Trophoblast cell (in vitro differentiated cells and primary cell): ENCODE measurements around the gene PDCD1LG2.

Source experiments
- DNase-seq, 2 donors: peaks; one replicate each; pipeline ENCODE4 v3.0.0-alpha.2; 2016
- H2AFZ ChIP-seq: 2 replicates; pipeline ENCODE4 v1.6.1; 2013; ENCODE audit warnings: low read length, moderate library complexity, mild to moderate bottlenecking; ENCODE audit not compliant: insufficient read depth, poor library complexity
- H2AK5ac ChIP-seq: 2 replicates; pipeline ENCODE4 v1.6.1; 2013; ENCODE audit warnings: mild to moderate bottlenecking, low read length
- H2BK120ac ChIP-seq: 2 replicates; pipeline ENCODE4 v1.6.1; 2013; ENCODE audit warnings: low read length, mild to moderate bottlenecking, moderate library complexity; ENCODE audit not compliant: insufficient read depth, poor library complexity
- H2BK12ac ChIP-seq: 2 replicates; pipeline ENCODE4 v1.6.1; 2013; ENCODE audit warnings: mild to moderate bottlenecking, low read length, moderate library complexity
- H2BK5ac ChIP-seq: 2 replicates; pipeline ENCODE4 v1.6.1; 2013; ENCODE audit warnings: low read length, low read depth, moderate library complexity, mild to moderate bottlenecking; ENCODE audit not compliant: poor library complexity
- H3K14ac ChIP-seq: 2 replicates; pipeline ENCODE4 v1.6.1; 2013; ENCODE audit warnings: mild to moderate bottlenecking, low read length
- H3K18ac ChIP-seq: 2 replicates; pipeline ENCODE4 v1.6.1; 2013; ENCODE audit warnings: mild to moderate bottlenecking, low read length
- H3K23ac ChIP-seq: 2 replicates; pipeline ENCODE4 v1.6.1; 2013; ENCODE audit warnings: low read length
- H3K27ac ChIP-seq: 2 replicates; pipeline ENCODE4 v1.5.1; 2013; ENCODE audit warnings: low read depth, mild to moderate bottlenecking, inconsistent platforms, low read length, moderate library complexity
- H3K27me3 ChIP-seq: 2 replicates; pipeline ENCODE4 v1.6.1; 2013; ENCODE audit warnings: inconsistent platforms, mild to moderate bottlenecking, low read length, moderate library complexity; ENCODE audit not compliant: insufficient read depth
- H3K36me3 ChIP-seq, 2 experiments: 1 replicate in 1 of 2; 2 replicates in 1 of 2; pipeline ENCODE4 v1.6.1; 2013; ENCODE audit warnings: low read length in 2 of 2, mild to moderate bottlenecking in 2 of 2, moderate library complexity in 1 of 2; ENCODE audit not compliant: insufficient read depth in 2 of 2, control insufficient read depth in 1 of 2
- H3K4ac ChIP-seq: 2 replicates; pipeline ENCODE4 v1.6.1; 2013; ENCODE audit warnings: low read depth, mild to moderate bottlenecking, low read length, moderate library complexity
- H3K4me1 ChIP-seq, 2 experiments: 1 replicate in 1 of 2; 2 replicates in 1 of 2; pipeline ENCODE4 v1.6.1; 2013; ENCODE audit warnings: low read length in 2 of 2, mild to moderate bottlenecking in 2 of 2, moderate library complexity in 1 of 2; ENCODE audit not compliant: insufficient read depth in 2 of 2, control insufficient read depth in 1 of 2
- H3K4me2 ChIP-seq: 2 replicates; pipeline ENCODE4 v1.6.1; 2013; ENCODE audit warnings: inconsistent platforms, mild to moderate bottlenecking, low read length, moderate library complexity
- H3K4me3 ChIP-seq: 2 replicates; pipeline ENCODE4 v1.5.1; 2013; ENCODE audit warnings: mild to moderate bottlenecking, low read depth, low read length, inconsistent platforms
- H3K79me1 ChIP-seq: one replicate; pipeline ENCODE4 v1.6.1; 2013; ENCODE audit warnings: low read length
- H3K79me2 ChIP-seq: 2 replicates; pipeline ENCODE4 v1.6.1; 2013; ENCODE audit warnings: low read length, mild to moderate bottlenecking; ENCODE audit not compliant: control insufficient read depth, insufficient read depth, poor library complexity
- H3K9ac ChIP-seq: 2 replicates; pipeline ENCODE4 v1.6.1; 2013; ENCODE audit warnings: mild to moderate bottlenecking, low read length
- H3K9me3 ChIP-seq: 2 replicates; pipeline ENCODE4 v1.6.1; 2013; ENCODE audit warnings: low read depth, mild to moderate bottlenecking, control low read depth, inconsistent platforms, low read length; ENCODE audit not compliant: insufficient read depth
- H4K12ac ChIP-seq: 2 replicates; pipeline ENCODE4 v1.6.1; 2013; ENCODE audit warnings: low read depth, mild to moderate bottlenecking, low read length, moderate library complexity
- H4K8ac ChIP-seq: 2 replicates; pipeline ENCODE4 v1.6.1; 2013; ENCODE audit warnings: low read depth, mild to moderate bottlenecking, low read length, moderate library complexity
- H4K91ac ChIP-seq: one replicate; pipeline ENCODE4 v1.6.1; 2013; ENCODE audit warnings: low read depth, mild to moderate bottlenecking, low read length, moderate library complexity
- WGBS: extraction: QIAGEN DNeasy Blood & Tissue Kit; methylation state at CpG from one replicate; pipeline ENCODE4 v1.1.7; 2013; ENCODE audit warnings: missing lambda C conversion rate; ENCODE audit not compliant: insufficient read length, insufficient coverage; ENCODE audit errors: extremely low coverage; 5-methylcytosine and 5-hydroxymethylcytosine counted together

The PDCD1LG2 gene

GRCh38 chr9:5592231-5592630, 81.9 kb downstream of the PDCD1LG2 start:
- Histone ChIP-seq H3K9me3 (no peaks in the 10 kb centered on the region), H3K9ac (no peak overlapping the region), H3K4ac (no peak overlapping the region), H3K4me2 (no peak overlapping the region), H3K27ac (no peak overlapping the region), H2AFZ (no peak overlapping the region), H3K23ac (no peak overlapping the region), H4K91ac (no peak overlapping the region), H3K79me1 (no peaks in the 10 kb centered on the region), H3K14ac (no peak overlapping the region), H2BK5ac (no peak overlapping the region), H3K36me3 (no peaks in the 10 kb centered on the region), H2AK5ac (no peak overlapping the region), H3K27me3 (no peaks in the 10 kb centered on the region), H3K18ac (no peak overlapping the region), H4K8ac (no peak overlapping the region), H3K4me1 (peaks cover 0 to 3% of the 10 kb centered on the region in 2 experiments), H3K4me3 (no peak overlapping the region), H3K79me2 (no peaks in the 10 kb centered on the region), H4K12ac (no peak overlapping the region), H2BK12ac (no peak overlapping the region), H2BK120ac (no peak overlapping the region)
- WGBS, result no CpG with 5 or more reads among the region's 3 CpGs
- DNase-seq, result peak; percentile 56 to 81

DNA sequence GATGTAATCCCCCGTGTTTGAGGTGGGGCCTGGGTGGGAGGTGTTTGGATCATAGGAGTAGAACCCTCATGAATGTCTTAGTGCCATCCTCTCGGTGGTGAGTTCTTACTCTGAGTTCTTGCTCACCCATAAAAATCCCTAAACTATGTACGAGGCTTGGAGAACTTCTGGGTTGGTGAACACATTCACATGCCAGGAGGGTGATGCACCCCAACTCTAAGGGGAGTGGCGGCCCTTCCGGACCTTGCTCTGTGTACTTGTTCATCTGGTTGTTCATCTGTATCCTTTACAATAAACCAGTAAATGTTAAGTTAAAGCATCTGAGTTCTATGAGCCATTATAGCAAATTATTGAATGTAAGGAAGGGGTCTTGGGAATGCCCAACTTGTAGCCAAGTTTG, 82.6 kb downstream of the PDCD1LG2 start:
- Histone ChIP-seq H3K18ac (no peak overlapping the region), H3K4ac (no peak overlapping the region), H3K4me1 (peaks cover 0 to 3% of the 10 kb centered on the region in 2 experiments), H3K36me3 (no peaks in the 10 kb centered on the region), H3K23ac (no peak overlapping the region), H3K4me3 (no peak overlapping the region), H3K9ac (no peak overlapping the region), H2AK5ac (no peak overlapping the region), H3K4me2 (no peak overlapping the region), H4K91ac (no peak overlapping the region), H3K79me1 (no peaks in the 10 kb centered on the region), H2BK12ac (no peak overlapping the region), H3K9me3 (no peaks in the 10 kb centered on the region), H2BK5ac (no peak overlapping the region), H3K27ac (no peak overlapping the region), H3K27me3 (no peaks in the 10 kb centered on the region), H3K79me2 (no peaks in the 10 kb centered on the region), H4K12ac (no peak overlapping the region), H2AFZ (no peak overlapping the region), H3K14ac (no peak overlapping the region), H2BK120ac (no peak overlapping the region), H4K8ac (no peak overlapping the region)
- no peak for DNase-seq
- no CpG with 5 or more reads among the region's 5 CpGs for WGBS

DNA sequence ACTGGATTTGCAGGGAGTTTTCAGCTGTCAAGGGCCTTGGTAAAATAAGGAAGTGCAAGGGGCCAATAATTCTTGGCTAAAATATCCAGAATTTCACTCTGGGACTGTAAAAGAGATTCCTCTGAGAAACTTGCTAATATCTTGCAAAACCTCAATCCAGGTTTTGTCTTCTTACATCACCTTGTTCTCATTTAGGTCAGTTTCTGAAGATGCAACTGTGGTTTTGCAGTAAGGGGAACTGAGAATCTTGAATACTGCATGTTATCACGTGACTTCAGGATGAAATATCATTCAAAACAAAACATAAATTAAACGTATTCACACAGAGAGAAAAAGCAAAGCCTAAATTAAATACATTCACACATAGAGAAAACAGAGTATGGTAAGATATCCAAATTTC, 83.6 kb downstream of the PDCD1LG2 start:
- H3K9ac ChIP-seq, result no peak overlapping the region
- no peak overlapping the region for H3K4ac ChIP-seq
- WGBS, result no CpG with 5 or more reads among the region's 2 CpGs
- no peak overlapping the region for H2AFZ ChIP-seq
- no peak overlapping the region for H2BK12ac ChIP-seq
- no peak overlapping the region for H4K91ac ChIP-seq
- H4K8ac ChIP-seq, result no peak overlapping the region
- H2BK120ac ChIP-seq, result no peak overlapping the region
- no peaks in the 10 kb centered on the region for H3K9me3 ChIP-seq
- no peak overlapping the region for H3K4me3 ChIP-seq
- no peaks in the 10 kb centered on the region for H3K36me3 ChIP-seq
- no peak overlapping the region for H3K23ac ChIP-seq
- H3K79me1 ChIP-seq, result no peaks in the 10 kb centered on the region
- H2BK5ac ChIP-seq, result no peak overlapping the region
- no peak overlapping the region for H3K4me2 ChIP-seq
- no peaks in the 10 kb centered on the region for H3K79me2 ChIP-seq
- H3K27me3 ChIP-seq, result no peaks in the 10 kb centered on the region
- no peak overlapping the region for H4K12ac ChIP-seq
- H2AK5ac ChIP-seq, result no peak overlapping the region
- H3K27ac ChIP-seq, result no peak overlapping the region
- H3K14ac ChIP-seq, result no peak overlapping the region
- no peak overlapping the region for H3K18ac ChIP-seq
- DNase-seq, result no peak
- H3K4me1 ChIP-seq, result peaks cover 0 to 3% of the 10 kb centered on the region in 2 experiments

- H3K79me1 ChIP-seq, result no peaks in the 10 kb centered on the region
- no peak overlapping the region for H4K12ac ChIP-seq
- H3K4me2 ChIP-seq, result no peak overlapping the region
- H3K4ac ChIP-seq, result no peak overlapping the region
- no peaks in the 10 kb centered on the region for H3K9me3 ChIP-seq
- no peak overlapping the region for H3K27ac ChIP-seq
- no peak overlapping the region for H2BK120ac ChIP-seq
- H4K91ac ChIP-seq, result no peak overlapping the region
- H2BK12ac ChIP-seq, result no peak overlapping the region
- H3K23ac ChIP-seq, result no peak overlapping the region
- DNase-seq, result no peak
- no peak overlapping the region for H3K9ac ChIP-seq
- H2BK5ac ChIP-seq, result no peak overlapping the region
- H4K8ac ChIP-seq, result no peak overlapping the region
- H3K36me3 ChIP-seq, result no peaks in the 10 kb centered on the region
- H3K79me2 ChIP-seq, result no peaks in the 10 kb centered on the region
- H3K14ac ChIP-seq, result no peak overlapping the region
- H2AK5ac ChIP-seq, result no peak overlapping the region
- H2AFZ ChIP-seq, result no peak overlapping the region
- no peak overlapping the region for H3K18ac ChIP-seq
- H3K4me1 ChIP-seq, result peaks cover 0 to 3% of the 10 kb centered on the region in 2 experiments
- WGBS, result no CpG with 5 or more reads among the region's 2 CpGs
- H3K27me3 ChIP-seq, result no peaks in the 10 kb centered on the region
- H3K4me3 ChIP-seq, result no peak overlapping the region
These were observed 85.8 kb downstream of the PDCD1LG2 start for GRCh38 chr9:5596173-5596572.
